Mesodermal cell (in vitro differentiated cells): ENCODE measurements around the gene MCM10.
"Not testable (repeated sequence)": the region's sequence is repeated elsewhere in the genome, so short reads cannot be mapped to it uniquely, and the experiment has no call there.

Source experiments
- H3K27ac ChIP-seq: 2 replicates; pipeline ENCODE4 v1.7.0; 2013; ENCODE audit warnings: mild to moderate bottlenecking, low read depth, low read length, moderate library complexity; ENCODE audit not compliant: severe bottlenecking
- H3K36me3 ChIP-seq: 2 replicates; pipeline ENCODE4 v1.7.1; 2013; ENCODE audit warnings: mild to moderate bottlenecking, low read length, moderate library complexity; ENCODE audit not compliant: control insufficient read depth, insufficient read depth
- H3K4me1 ChIP-seq: one replicate; pipeline ENCODE4 v1.7.1; 2013; ENCODE audit warnings: mild to moderate bottlenecking, low read length; ENCODE audit not compliant: insufficient read depth, control insufficient read depth, poor library complexity, severe bottlenecking
- H3K4me3 ChIP-seq: 2 replicates; pipeline ENCODE4 v1.7.0; 2013; ENCODE audit warnings: low read length, control low read depth, mild to moderate bottlenecking; ENCODE audit not compliant: insufficient read depth, poor library complexity, severe bottlenecking; ENCODE audit errors: extremely low read depth
- H3K9me3 ChIP-seq: 2 replicates; pipeline ENCODE4 v1.7.1; 2013; ENCODE audit warnings: mild to moderate bottlenecking, low read length, moderate library complexity; ENCODE audit not compliant: control insufficient read depth
- WGBS, 2 experiments: methylation state at CpG; one replicate each; pipeline ENCODE4 v1.1.5; 2013; ENCODE audit warnings: missing lambda C conversion rate in 2 of 2; ENCODE audit not compliant: insufficient coverage in 2 of 2; 5-methylcytosine and 5-hydroxymethylcytosine counted together

The MCM10 gene

GRCh38 chr10:13139676-13140075 lies 21.7 kb upstream of the MCM10 start:
- Histone ChIP-seq H3K36me3 (peaks cover 29% of the 10 kb centered on the region), H3K27ac (no peak overlapping the region), H3K4me1 (no peaks in the 10 kb centered on the region), H3K9me3 (no peaks in the 10 kb centered on the region), H3K4me3 (no peak overlapping the region)
- no CpG with 5 or more reads among the region's 2 CpGs for WGBS, 2 experiments

- 84 to 92% methylated on average over 4 of the region's 4 CpGs for WGBS, 2 experiments
- Histone ChIP-seq H3K4me3 (no peak overlapping the region), H3K27ac (no peak overlapping the region), H3K36me3 (peaks cover 19% of the 10 kb centered on the region), H3K9me3 (no peaks in the 10 kb centered on the region), H3K4me1 (no peaks in the 10 kb centered on the region)
These were observed 20.6 kb upstream of the MCM10 start for GRCh38 chr10:13140627-13141190.

GRCh38 chr10:13143766-13144165 lies 17.6 kb upstream of the MCM10 start:
- no peak overlapping the region for H3K4me3 ChIP-seq
- whole genome bisulfite sequencing, 2 experiments, result 86 to 100% methylated on average over 1 of the region's 1 CpG

GRCh38 chr10:13144814-13145213 lies 16.5 kb upstream of the MCM10 start:
- Histone ChIP-seq H3K4me3 (no peak overlapping the region), H3K36me3 (peaks cover 7% of the 10 kb centered on the region), H3K9me3 (no peaks in the 10 kb centered on the region), H3K4me1 (no peaks in the 10 kb centered on the region), H3K27ac (no peak overlapping the region)
- WGBS, 2 experiments, result 50 to 69% methylated on average over 2 of the region's 3 CpGs

More at GRCh38 chr10:13143766-13144165, 17.6 kb upstream of the MCM10 start:
- Histone ChIP-seq H3K4me1 (no peaks in the 10 kb centered on the region), H3K27ac (no peak overlapping the region), H3K36me3 (peaks cover 7% of the 10 kb centered on the region), H3K9me3 (no peaks in the 10 kb centered on the region)

GRCh38 chr10:13146379-13146778 lies 15.0 kb upstream of the MCM10 start:
- no peak overlapping the region for H3K4me3 ChIP-seq
- no peak overlapping the region for H3K27ac ChIP-seq
- WGBS, 2 experiments, result no CpG with 5 or more reads among the region's 1 CpG
- no peaks in the 10 kb centered on the region for H3K9me3 ChIP-seq
- H3K4me1 ChIP-seq, result no peaks in the 10 kb centered on the region
- peaks cover 7% of the 10 kb centered on the region for H3K36me3 ChIP-seq

GRCh38 chr10:13147161-13147560 lies 14.2 kb upstream of the MCM10 start:
- Histone ChIP-seq H3K9me3 (no peaks in the 10 kb centered on the region), H3K4me3 (no peak overlapping the region), H3K36me3 (peaks cover 5% of the 10 kb centered on the region), H3K27ac (no peak overlapping the region), H3K4me1 (no peaks in the 10 kb centered on the region)

GRCh38 chr10:13152296-13152695 lies 9.1 kb upstream of the MCM10 start:
- no peaks in the 10 kb centered on the region for H3K9me3 ChIP-seq
- no peak overlapping the region for H3K4me3 ChIP-seq
- no peak overlapping the region for H3K27ac ChIP-seq
- no peaks in the 10 kb centered on the region for H3K36me3 ChIP-seq
- 100% methylated on average over 3 of the region's 3 CpGs for WGBS, 2 experiments
- no peaks in the 10 kb centered on the region for H3K4me1 ChIP-seq

- no CpG with 5 or more reads among the region's 4 CpGs for WGBS, 2 experiments
- not testable (repeated sequence) for H3K4me3 ChIP-seq, H3K4me1 ChIP-seq, H3K27ac ChIP-seq, H3K36me3 ChIP-seq, H3K9me3 ChIP-seq
These were observed 5.5 kb upstream of the MCM10 start for GRCh38 chr10:13155860-13156259.

GRCh38 chr10:13158401-13158800 lies 3.0 kb upstream of the MCM10 start:
- Histone ChIP-seq H3K4me1 (peaks cover 9% of the 10 kb centered on the region), H3K36me3 (no peaks in the 10 kb centered on the region), H3K9me3 (no peaks in the 10 kb centered on the region), H3K4me3 (no peak overlapping the region), H3K27ac (no peak overlapping the region)
- WGBS, 2 experiments, result 93 to 95% methylated on average over 22 to 29 of the region's 32 CpGs

- WGBS, 2 experiments, result 1% methylated on average over 15 to 18 of the region's 18 CpGs
- Histone ChIP-seq H3K4me1 (peaks cover 9% of the 10 kb centered on the region), H3K36me3 (peaks cover 29% of the 10 kb centered on the region), H3K9me3 (no peaks in the 10 kb centered on the region), H3K27ac (peak overlapping the region; percentile 4), H3K4me3 (peak overlapping the region; percentile 68)
These were observed 506 bp downstream of the MCM10 start for GRCh38 chr10:13161857-13162271.

GRCh38 chr10:13163859-13164258 lies 2.5 kb downstream of the MCM10 start:
- Histone ChIP-seq H3K4me3 (no peak overlapping the region), H3K36me3 (peaks cover 49% of the 10 kb centered on the region), H3K27ac (no peak overlapping the region), H3K9me3 (no peaks in the 10 kb centered on the region), H3K4me1 (peaks cover 9% of the 10 kb centered on the region)
- 94 to 100% methylated on average over 2 of the region's 3 CpGs for WGBS, 2 experiments
